ENCODE results near the gene OSBP2.

The OSBP2 gene

GRCh38 chr22:30697975-30698374, 3.3 kb downstream of the OSBP2 start:
- Histone ChIP-seq H3K4me1 (ENCODE audit: insufficient read depth, low read length, severe bottlenecking) (no peaks in the 10 kb centered on the region), H3K79me2 (ENCODE audit: insufficient read depth, low read length) (no peaks in the 10 kb centered on the region), H3K9me2 (ENCODE audit: low read depth, low read length) (no peaks in the 10 kb centered on the region), H3K4me3 (ENCODE audit: low read depth, low read length, poor library complexity, severe bottlenecking) (no peak overlapping the region), H3F3A (ENCODE audit: insufficient read depth, low read length) (no peaks in the 10 kb centered on the region), H3K36me3 (ENCODE audit: insufficient read depth, low read length) (no peaks in the 10 kb centered on the region), H3K9me3 (ENCODE audit: low read length) (no peaks in the 10 kb centered on the region), H4K20me1 (ENCODE audit: insufficient read depth, low read length) (no peaks in the 10 kb centered on the region), H3K4me2 (ENCODE audit: low read length) (no peak overlapping the region), H3K27ac (ENCODE audit: low read depth, low read length, poor library complexity, severe bottlenecking) (no peak overlapping the region), H3K9ac (ENCODE audit: low read length) (no peak overlapping the region), H3K27me3 (ENCODE audit: insufficient read depth, low read length) (no peaks in the 10 kb centered on the region), H2AFZ (ENCODE audit: low read length) (no peak overlapping the region)
- TF ChIP-seq EZH2 (IDR thresholded peaks at IDR 0.05; ENCODE audit: borderline replicate concordance, low read length), result no peak
- TF ChIP-seq, protein P1, sequence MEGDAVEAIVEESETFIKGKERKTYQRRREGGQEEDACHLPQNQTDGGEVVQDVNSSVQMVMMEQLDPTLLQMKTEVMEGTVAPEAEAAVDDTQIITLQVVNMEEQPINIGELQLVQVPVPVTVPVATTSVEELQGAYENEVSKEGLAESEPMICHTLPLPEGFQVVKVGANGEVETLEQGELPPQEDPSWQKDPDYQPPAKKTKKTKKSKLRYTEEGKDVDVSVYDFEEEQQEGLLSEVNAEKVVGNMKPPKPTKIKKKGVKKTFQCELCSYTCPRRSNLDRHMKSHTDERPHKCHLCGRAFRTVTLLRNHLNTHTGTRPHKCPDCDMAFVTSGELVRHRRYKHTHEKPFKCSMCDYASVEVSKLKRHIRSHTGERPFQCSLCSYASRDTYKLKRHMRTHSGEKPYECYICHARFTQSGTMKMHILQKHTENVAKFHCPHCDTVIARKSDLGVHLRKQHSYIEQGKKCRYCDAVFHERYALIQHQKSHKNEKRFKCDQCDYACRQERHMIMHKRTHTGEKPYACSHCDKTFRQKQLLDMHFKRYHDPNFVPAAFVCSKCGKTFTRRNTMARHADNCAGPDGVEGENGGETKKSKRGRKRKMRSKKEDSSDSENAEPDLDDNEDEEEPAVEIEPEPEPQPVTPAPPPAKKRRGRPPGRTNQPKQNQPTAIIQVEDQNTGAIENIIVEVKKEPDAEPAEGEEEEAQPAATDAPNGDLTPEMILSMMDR (IDR thresholded peaks at IDR 0.05; ENCODE audit: low read length), result no peak

- Histone ChIP-seq H2AFZ (ENCODE audit: low read length) (no peak overlapping the region), H3K36me3 (ENCODE audit: insufficient read depth, low read length) (no peaks in the 10 kb centered on the region), H3K9me2 (ENCODE audit: low read depth, low read length) (no peaks in the 10 kb centered on the region), H3K9ac (ENCODE audit: low read length) (no peak overlapping the region), H3K27me3 (ENCODE audit: insufficient read depth, low read length) (no peaks in the 10 kb centered on the region), H3F3A (ENCODE audit: insufficient read depth, low read length) (no peaks in the 10 kb centered on the region), H3K79me2 (ENCODE audit: insufficient read depth, low read length) (no peaks in the 10 kb centered on the region), H3K9me3 (ENCODE audit: low read length) (no peaks in the 10 kb centered on the region), H3K27ac (ENCODE audit: low read depth, low read length, poor library complexity, severe bottlenecking) (no peak overlapping the region), H3K4me2 (ENCODE audit: low read length) (no peak overlapping the region), H3K4me3 (ENCODE audit: low read depth, low read length, poor library complexity, severe bottlenecking) (no peak overlapping the region), H3K4me1 (ENCODE audit: insufficient read depth, low read length, severe bottlenecking) (no peaks in the 10 kb centered on the region), H4K20me1 (ENCODE audit: insufficient read depth, low read length) (no peaks in the 10 kb centered on the region)
- no peak for TF ChIP-seq EZH2 (IDR thresholded peaks at IDR 0.05; ENCODE audit: borderline replicate concordance, low read length)
- TF ChIP-seq, protein P1 (IDR thresholded peaks at IDR 0.05; ENCODE audit: low read length), result no peak
Measured at GRCh38 chr22:30701872-30702271, 7.2 kb downstream of the OSBP2 start.

DNA sequence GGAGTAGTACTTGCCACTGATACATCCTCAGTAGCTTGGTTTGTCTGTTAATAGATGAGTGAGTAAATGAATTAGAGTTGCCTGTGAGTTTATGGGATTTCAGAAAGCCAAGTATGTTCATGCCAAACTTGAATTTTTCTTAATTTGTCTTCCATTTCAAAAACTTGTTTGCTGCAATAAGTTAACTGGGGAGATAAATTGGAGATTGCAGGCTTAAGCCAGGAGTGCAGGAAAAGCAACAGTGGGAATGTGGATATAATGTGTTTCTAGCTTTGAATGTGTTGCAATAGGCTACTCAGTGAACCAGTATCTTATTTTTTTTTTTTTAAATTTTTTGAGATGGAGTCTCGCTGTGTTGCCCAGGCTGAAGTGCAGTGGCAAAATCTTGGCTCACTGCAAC, 8.2 kb downstream of the OSBP2 start:
- no peaks in the 10 kb centered on the region for H3K79me2 ChIP-seq (ENCODE audit: insufficient read depth, low read length)
- no peaks in the 10 kb centered on the region for H4K20me1 ChIP-seq (ENCODE audit: insufficient read depth, low read length)
- no peaks in the 10 kb centered on the region for H3K36me3 ChIP-seq (ENCODE audit: insufficient read depth, low read length)
- TF ChIP-seq, protein P1 (IDR thresholded peaks at IDR 0.05; ENCODE audit: low read length), result no peak
- TF ChIP-seq EZH2 (IDR thresholded peaks at IDR 0.05; ENCODE audit: borderline replicate concordance, low read length), result no peak
- no peaks in the 10 kb centered on the region for H3K4me1 ChIP-seq (ENCODE audit: insufficient read depth, low read length, severe bottlenecking)
- H3K4me3 ChIP-seq (ENCODE audit: low read depth, low read length, poor library complexity, severe bottlenecking), result no peak overlapping the region
- H3K27me3 ChIP-seq (ENCODE audit: insufficient read depth, low read length), result no peaks in the 10 kb centered on the region
- no peak overlapping the region for H3K4me2 ChIP-seq (ENCODE audit: low read length)
- no peaks in the 10 kb centered on the region for H3K9me2 ChIP-seq (ENCODE audit: low read depth, low read length)
- no peaks in the 10 kb centered on the region for H3F3A ChIP-seq (ENCODE audit: insufficient read depth, low read length)
- no peak overlapping the region for H3K27ac ChIP-seq (ENCODE audit: low read depth, low read length, poor library complexity, severe bottlenecking)
- H3K9ac ChIP-seq (ENCODE audit: low read length), result no peak overlapping the region
- no peak overlapping the region for H2AFZ ChIP-seq (ENCODE audit: low read length)
- H3K9me3 ChIP-seq (ENCODE audit: low read length), result no peaks in the 10 kb centered on the region

Data from OCI-LY1 (cell line).